ENCODE data around the gene LLCFC1.

- TF ChIP-seq TAF1 (IDR thresholded peaks at IDR 0.05; ENCODE audit: low read depth), result no peak
- no peak for TF ChIP-seq POLR2AphosphoS5 (IDR thresholded peaks at IDR 0.05)
- TF ChIP-seq, protein P1, sequence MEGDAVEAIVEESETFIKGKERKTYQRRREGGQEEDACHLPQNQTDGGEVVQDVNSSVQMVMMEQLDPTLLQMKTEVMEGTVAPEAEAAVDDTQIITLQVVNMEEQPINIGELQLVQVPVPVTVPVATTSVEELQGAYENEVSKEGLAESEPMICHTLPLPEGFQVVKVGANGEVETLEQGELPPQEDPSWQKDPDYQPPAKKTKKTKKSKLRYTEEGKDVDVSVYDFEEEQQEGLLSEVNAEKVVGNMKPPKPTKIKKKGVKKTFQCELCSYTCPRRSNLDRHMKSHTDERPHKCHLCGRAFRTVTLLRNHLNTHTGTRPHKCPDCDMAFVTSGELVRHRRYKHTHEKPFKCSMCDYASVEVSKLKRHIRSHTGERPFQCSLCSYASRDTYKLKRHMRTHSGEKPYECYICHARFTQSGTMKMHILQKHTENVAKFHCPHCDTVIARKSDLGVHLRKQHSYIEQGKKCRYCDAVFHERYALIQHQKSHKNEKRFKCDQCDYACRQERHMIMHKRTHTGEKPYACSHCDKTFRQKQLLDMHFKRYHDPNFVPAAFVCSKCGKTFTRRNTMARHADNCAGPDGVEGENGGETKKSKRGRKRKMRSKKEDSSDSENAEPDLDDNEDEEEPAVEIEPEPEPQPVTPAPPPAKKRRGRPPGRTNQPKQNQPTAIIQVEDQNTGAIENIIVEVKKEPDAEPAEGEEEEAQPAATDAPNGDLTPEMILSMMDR (IDR thresholded peaks at IDR 0.05; ENCODE audit: poor library complexity, severe bottlenecking), result no peak
- no peak for TF ChIP-seq MXI1 (conservative IDR thresholded peaks at IDR 0.05; ENCODE audit: poor library complexity, severe bottlenecking)
- no peak for TF ChIP-seq EZH2 (IDR thresholded peaks at IDR 0.05; ENCODE audit: borderline replicate concordance, insufficient read depth, low read length, poor library complexity, severe bottlenecking)
- TF ChIP-seq RAD21 (conservative IDR thresholded peaks at IDR 0.05), result no peak
- TF ChIP-seq, protein P2, sequence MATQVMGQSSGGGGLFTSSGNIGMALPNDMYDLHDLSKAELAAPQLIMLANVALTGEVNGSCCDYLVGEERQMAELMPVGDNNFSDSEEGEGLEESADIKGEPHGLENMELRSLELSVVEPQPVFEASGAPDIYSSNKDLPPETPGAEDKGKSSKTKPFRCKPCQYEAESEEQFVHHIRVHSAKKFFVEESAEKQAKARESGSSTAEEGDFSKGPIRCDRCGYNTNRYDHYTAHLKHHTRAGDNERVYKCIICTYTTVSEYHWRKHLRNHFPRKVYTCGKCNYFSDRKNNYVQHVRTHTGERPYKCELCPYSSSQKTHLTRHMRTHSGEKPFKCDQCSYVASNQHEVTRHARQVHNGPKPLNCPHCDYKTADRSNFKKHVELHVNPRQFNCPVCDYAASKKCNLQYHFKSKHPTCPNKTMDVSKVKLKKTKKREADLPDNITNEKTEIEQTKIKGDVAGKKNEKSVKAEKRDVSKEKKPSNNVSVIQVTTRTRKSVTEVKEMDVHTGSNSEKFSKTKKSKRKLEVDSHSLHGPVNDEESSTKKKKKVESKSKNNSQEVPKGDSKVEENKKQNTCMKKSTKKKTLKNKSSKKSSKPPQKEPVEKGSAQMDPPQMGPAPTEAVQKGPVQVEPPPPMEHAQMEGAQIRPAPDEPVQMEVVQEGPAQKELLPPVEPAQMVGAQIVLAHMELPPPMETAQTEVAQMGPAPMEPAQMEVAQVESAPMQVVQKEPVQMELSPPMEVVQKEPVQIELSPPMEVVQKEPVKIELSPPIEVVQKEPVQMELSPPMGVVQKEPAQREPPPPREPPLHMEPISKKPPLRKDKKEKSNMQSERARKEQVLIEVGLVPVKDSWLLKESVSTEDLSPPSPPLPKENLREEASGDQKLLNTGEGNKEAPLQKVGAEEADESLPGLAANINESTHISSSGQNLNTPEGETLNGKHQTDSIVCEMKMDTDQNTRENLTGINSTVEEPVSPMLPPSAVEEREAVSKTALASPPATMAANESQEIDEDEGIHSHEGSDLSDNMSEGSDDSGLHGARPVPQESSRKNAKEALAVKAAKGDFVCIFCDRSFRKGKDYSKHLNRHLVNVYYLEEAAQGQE (IDR thresholded peaks at IDR 0.05; ENCODE audit: borderline replicate concordance), result no peak
- TF ChIP-seq EP300 (conservative IDR thresholded peaks at IDR 0.05; ENCODE audit: poor library complexity, severe bottlenecking), result no peak
These were observed 29.3 kb upstream of the LLCFC1 start for GRCh38 chr7:142910031-142910433.
